Suprapubic skin (tissue), 4 donors: ENCODE data around the gene LMCD1.

Source experiments
- EP300 ChIP-seq: sonication (generic); formaldehyde crosslinking; IDR thresholded peaks from one replicate; pipeline ENCODE4 v1.6.1; 2017; ENCODE audit warnings: antibody characterized with exemption
- POLR2A ChIP-seq, 2 donors: fragments of 450-650 bp; IDR thresholded peaks; one replicate each; pipeline ENCODE4 v1.6.1; 2017; ENCODE audit warnings: antibody characterized with exemption in 2 of 2, mild to moderate bottlenecking in 2 of 2, moderate library complexity in 2 of 2
- POLR2AphosphoS5 ChIP-seq, 3 donors: sonication (generic); formaldehyde crosslinking; IDR thresholded peaks; one replicate each; pipeline ENCODE4 v1.6.1; 2017; ENCODE audit warnings: antibody characterized with exemption in 3 of 3
- TF ChIP-seq, protein P1 (sequence below), 2 donors: fragments of 200-600 bp in 1 of 2; fragments of 450-650 bp in 1 of 2; sonication (generic) in 1 of 2; IDR thresholded peaks; one replicate each; pipeline ENCODE4 v1.5.1; 2016 to 2019; ENCODE audit warnings: antibody characterized with exemption in 2 of 2, mild to moderate bottlenecking in 1 of 2, moderate library complexity in 1 of 2

DNA sequence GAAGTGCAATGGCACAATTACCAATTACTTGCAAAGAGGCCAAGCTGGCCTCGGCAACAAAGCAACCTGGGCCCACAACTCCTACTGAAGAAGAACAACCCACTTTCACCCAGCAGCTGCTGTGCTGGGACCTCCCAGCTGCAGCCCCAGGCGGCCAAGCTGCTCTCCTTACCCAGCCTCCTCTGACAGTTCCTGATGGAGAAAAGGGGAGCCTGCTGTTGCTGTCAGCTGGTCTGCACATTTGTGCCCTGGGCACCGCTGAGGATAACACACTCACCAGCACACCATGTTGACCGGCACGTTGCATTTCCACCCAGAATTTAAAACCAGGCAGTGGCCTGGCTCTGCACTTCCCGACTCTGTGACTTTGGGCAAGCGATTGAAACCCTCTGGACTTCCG, 109.3 kb downstream of the LMCD1 start:
- TF ChIP-seq, protein P1, sequence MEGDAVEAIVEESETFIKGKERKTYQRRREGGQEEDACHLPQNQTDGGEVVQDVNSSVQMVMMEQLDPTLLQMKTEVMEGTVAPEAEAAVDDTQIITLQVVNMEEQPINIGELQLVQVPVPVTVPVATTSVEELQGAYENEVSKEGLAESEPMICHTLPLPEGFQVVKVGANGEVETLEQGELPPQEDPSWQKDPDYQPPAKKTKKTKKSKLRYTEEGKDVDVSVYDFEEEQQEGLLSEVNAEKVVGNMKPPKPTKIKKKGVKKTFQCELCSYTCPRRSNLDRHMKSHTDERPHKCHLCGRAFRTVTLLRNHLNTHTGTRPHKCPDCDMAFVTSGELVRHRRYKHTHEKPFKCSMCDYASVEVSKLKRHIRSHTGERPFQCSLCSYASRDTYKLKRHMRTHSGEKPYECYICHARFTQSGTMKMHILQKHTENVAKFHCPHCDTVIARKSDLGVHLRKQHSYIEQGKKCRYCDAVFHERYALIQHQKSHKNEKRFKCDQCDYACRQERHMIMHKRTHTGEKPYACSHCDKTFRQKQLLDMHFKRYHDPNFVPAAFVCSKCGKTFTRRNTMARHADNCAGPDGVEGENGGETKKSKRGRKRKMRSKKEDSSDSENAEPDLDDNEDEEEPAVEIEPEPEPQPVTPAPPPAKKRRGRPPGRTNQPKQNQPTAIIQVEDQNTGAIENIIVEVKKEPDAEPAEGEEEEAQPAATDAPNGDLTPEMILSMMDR (IDR thresholded peaks at IDR 0.05) = no peak
- TF ChIP-seq EP300 (no peak), POLR2A (IDR thresholded peaks at IDR 0.05) (no peak), POLR2AphosphoS5 (IDR thresholded peaks at IDR 0.05) (no peak)
